ENCODE measurements around the gene MYO3B. TPM values are rescaled to one million over a fixed set of nuclear protein-coding genes. Genes with fewer than 3 reads are reported as not detected.

MYO3B gene
- total RNA-seq, 1 donor from 2014 or later: not detected

- Mint-ChIP-seq H3K4me3 (no peak overlapping the region), H3K36me3 (ENCODE audit: low read depth) (no peaks in the 10 kb centered on the region), H3K27ac (ENCODE audit: unreplicated experiment) (no peak overlapping the region), H3K4me1 (peaks cover 32% of the 10 kb centered on the region), H3K9me3 (no peaks in the 10 kb centered on the region), H3K27me3 (ENCODE audit: low read depth) (no peaks in the 10 kb centered on the region)
- TF ChIP-seq CTCF (conservative IDR thresholded peaks at IDR 0.05): no peak
- DNase-seq (ENCODE audit: low read depth, low spot score): no peak
These were observed 395.7 kb downstream of the MYO3B start for GRCh38 chr2:170573671-170574070.

- no peak overlapping the region for H3K4me3 Mint-ChIP-seq
- H3K9me3 Mint-ChIP-seq: no peaks in the 10 kb centered on the region
- TF ChIP-seq CTCF (conservative IDR thresholded peaks at IDR 0.05): no peak
- no peak for DNase-seq (ENCODE audit: low read depth, low spot score)
- H3K27ac Mint-ChIP-seq (ENCODE audit: unreplicated experiment): no peak overlapping the region
- peaks cover 27% of the 10 kb centered on the region for H3K4me1 Mint-ChIP-seq
- H3K27me3 Mint-ChIP-seq (ENCODE audit: low read depth): no peaks in the 10 kb centered on the region
- no peaks in the 10 kb centered on the region for H3K36me3 Mint-ChIP-seq (ENCODE audit: low read depth)
These were observed 398.3 kb downstream of the MYO3B start for GRCh38 chr2:170576296-170576695.

GRCh38 chr2:170577356-170577755, 399.4 kb downstream of the MYO3B start:
- DNase-seq (ENCODE audit: low read depth, low spot score): no peak
- Mint-ChIP-seq H3K4me1 (peaks cover 35% of the 10 kb centered on the region), H3K27ac (ENCODE audit: unreplicated experiment) (no peak overlapping the region), H3K4me3 (no peak overlapping the region), H3K27me3 (ENCODE audit: low read depth) (no peaks in the 10 kb centered on the region), H3K9me3 (no peaks in the 10 kb centered on the region), H3K36me3 (ENCODE audit: low read depth) (no peaks in the 10 kb centered on the region)
- TF ChIP-seq CTCF (conservative IDR thresholded peaks at IDR 0.05): no peak

DNA sequence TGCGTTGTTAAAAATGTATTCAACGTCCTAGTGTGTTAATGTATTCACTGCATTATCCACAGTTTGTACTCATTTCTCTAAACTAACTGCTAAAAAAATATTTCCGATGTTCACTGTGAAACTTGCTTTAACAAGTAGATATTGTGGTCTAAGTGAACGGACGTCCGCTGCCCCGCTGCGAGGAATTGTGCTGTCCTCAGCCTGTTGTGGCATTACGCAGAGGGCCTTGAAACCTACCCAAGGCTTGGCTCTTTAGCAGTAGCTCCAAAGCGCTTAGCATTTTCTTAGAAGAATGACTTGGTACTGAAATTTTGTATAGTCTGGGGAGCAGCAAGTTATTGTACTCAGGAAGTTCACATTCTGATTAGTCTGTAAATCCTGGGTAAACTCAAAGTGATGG, 400.7 kb downstream of the MYO3B start:
- H3K27ac Mint-ChIP-seq (ENCODE audit: unreplicated experiment): no peak overlapping the region

GRCh38 chr2:170579511-170579910, 401.6 kb downstream of the MYO3B start:
- Mint-ChIP-seq H3K4me1 (peaks cover 40% of the 10 kb centered on the region), H3K27ac (ENCODE audit: unreplicated experiment) (no peak overlapping the region), H3K27me3 (ENCODE audit: low read depth) (no peaks in the 10 kb centered on the region), H3K9me3 (no peaks in the 10 kb centered on the region), H3K4me3 (no peak overlapping the region), H3K36me3 (ENCODE audit: low read depth) (no peaks in the 10 kb centered on the region)
- no peak for TF ChIP-seq CTCF (conservative IDR thresholded peaks at IDR 0.05)
- DNase-seq (ENCODE audit: low read depth, low spot score): no peak

More for the DNA sequence above, 400.7 kb downstream of the MYO3B start:
- TF ChIP-seq CTCF (conservative IDR thresholded peaks at IDR 0.05): no peak
- H3K4me3 Mint-ChIP-seq: no peak overlapping the region
- no peaks in the 10 kb centered on the region for H3K36me3 Mint-ChIP-seq (ENCODE audit: low read depth)
- no peaks in the 10 kb centered on the region for H3K27me3 Mint-ChIP-seq (ENCODE audit: low read depth)
- no peaks in the 10 kb centered on the region for H3K9me3 Mint-ChIP-seq
- H3K4me1 Mint-ChIP-seq: peaks cover 46% of the 10 kb centered on the region
- DNase-seq (ENCODE audit: low read depth, low spot score): no peak

DNA sequence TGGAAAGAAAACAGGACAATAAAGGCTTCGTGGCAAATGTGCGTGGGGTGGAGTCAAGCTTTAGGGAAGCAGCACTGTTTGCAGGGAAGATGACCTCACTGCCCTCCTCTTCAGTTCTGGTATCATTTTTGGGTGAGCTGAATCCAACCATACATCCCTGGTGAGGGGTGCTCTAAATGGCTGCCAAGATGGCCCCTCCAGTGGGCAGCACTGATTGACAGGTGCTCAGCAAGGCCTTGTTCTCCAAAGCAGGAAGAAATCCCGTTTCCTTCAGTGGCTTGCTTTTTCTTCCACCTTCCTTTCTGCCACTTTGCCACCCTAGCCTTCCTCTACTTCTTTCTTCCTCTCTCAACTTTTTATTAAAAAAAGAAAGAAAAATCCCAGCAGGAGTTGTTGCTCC, 404.4 kb downstream of the MYO3B start:
- Mint-ChIP-seq H3K4me1 (peaks cover 31% of the 10 kb centered on the region), H3K9me3 (no peaks in the 10 kb centered on the region), H3K27ac (ENCODE audit: unreplicated experiment) (peak overlapping the region; percentile 98), H3K36me3 (ENCODE audit: low read depth) (no peaks in the 10 kb centered on the region), H3K27me3 (ENCODE audit: low read depth) (no peaks in the 10 kb centered on the region), H3K4me3 (no peak overlapping the region)
- TF ChIP-seq CTCF (conservative IDR thresholded peaks at IDR 0.05): no peak
- no peak for DNase-seq (ENCODE audit: low read depth, low spot score)

Measured in neural crest cell (in vitro differentiated cells).